ENCODE measurements around the gene MAP3K12. TPM values are rescaled to one million over a fixed set of nuclear protein-coding genes. Genes with fewer than 3 reads are reported as not detected.
"Not testable (repeated sequence)": the region's sequence is repeated elsewhere in the genome, so short reads cannot be mapped to it uniquely, and the experiment has no call there.

The MAP3K12 gene
- total RNA-seq, 1 donor from 2014 or later, result 1.4 TPM

GRCh38 chr12:53493610-53494391 is 5.5 kb downstream of the MAP3K12 start:
- ATAC-seq, result no peak
- no peak for DNase-seq (ENCODE audit: low spot score)

GRCh38 chr12:53492830-53493609 is 6.2 kb downstream of the MAP3K12 start:
- peak; percentile 95 for ATAC-seq
- peak; percentile 92 for DNase-seq (ENCODE audit: low spot score)

- ATAC-seq, result no peak
Measured at GRCh38 chr12:53492188-53492587, 7.1 kb downstream of the MAP3K12 start.

GRCh38 chr12:53489242-53489864 is 9.9 kb downstream of the MAP3K12 start:
- DNase-seq (ENCODE audit: low spot score) (no peak), ATAC-seq (no peak)

More at GRCh38 chr12:53492188-53492587, 7.1 kb downstream of the MAP3K12 start:
- DNase-seq (ENCODE audit: low spot score), result no peak

GRCh38 chr12:53486736-53487487 is 12.3 kb downstream of the MAP3K12 start:
- DNase-seq (ENCODE audit: low spot score) (no peak), ATAC-seq (peak; percentile 4)

GRCh38 chr12:53485955-53486735 is 13.1 kb downstream of the MAP3K12 start:
- DNase-seq (ENCODE audit: low spot score), result no peak
- ATAC-seq, result peak; percentile 3

GRCh38 chr12:53484686-53485575 is 14.3 kb downstream of the MAP3K12 start:
- no peak for ATAC-seq
- no peak for DNase-seq (ENCODE audit: low spot score)

GRCh38 chr12:53483979-53484377 is 15.3 kb downstream of the MAP3K12 start:
- ATAC-seq (no peak), DNase-seq (ENCODE audit: low spot score) (no peak)

GRCh38 chr12:53483225-53483978 is 15.9 kb downstream of the MAP3K12 start:
- ATAC-seq (peak; percentile 4), DNase-seq (ENCODE audit: low spot score) (no peak)

- no peak for DNase-seq (ENCODE audit: low spot score)
- ATAC-seq, result peak; percentile 2
Measured at GRCh38 chr12:53482626-53483168, 16.6 kb downstream of the MAP3K12 start.

- no peak for DNase-seq (ENCODE audit: low spot score)
- no peak for ATAC-seq
Measured at GRCh38 chr12:53481939-53482586, 17.2 kb downstream of the MAP3K12 start.

- ATAC-seq; DNase-seq (ENCODE audit: low spot score): not testable (repeated sequence)
Measured at GRCh38 chr12:53481458-53481857, 17.8 kb downstream of the MAP3K12 start.

GRCh38 chr12:53480491-53481442 is 18.5 kb downstream of the MAP3K12 start:
- no peak for DNase-seq (ENCODE audit: low spot score)
- ATAC-seq, result no peak

- no peak for DNase-seq (ENCODE audit: low spot score)
- no peak for ATAC-seq
Measured at GRCh38 chr12:53479331-53479730, 19.9 kb downstream of the MAP3K12 start.

GRCh38 chr12:53478865-53479264 is 20.4 kb downstream of the MAP3K12 start:
- ATAC-seq (no peak), DNase-seq (ENCODE audit: low spot score) (no peak)

GRCh38 chr12:53476769-53477209 is 22.5 kb downstream of the MAP3K12 start:
- DNase-seq (ENCODE audit: low spot score) (no peak), ATAC-seq (peak; percentile 31)

Data from left lobe of liver (tissue), 2 donors.